GM21381 (cell line): ENCODE data around the gene MCRIP2.
"Not testable (repeated sequence)": the region's sequence is repeated elsewhere in the genome, so short reads cannot be mapped to it uniquely, and the experiment has no call there.

ENCODE experiments used
- ATAC-seq: cut with Tn5 transposase; IDR thresholded peaks from one replicate; pipeline ENCODE4 v1.9.1; 2021; ENCODE audit warnings: mild to moderate bottlenecking, moderate library complexity; ENCODE audit not compliant: unreplicated experiment

The MCRIP2 gene

GRCh38 chr16:679814-680624 lies 38.4 kb downstream of the MCRIP2 start, which contains the start of gene STUB1:
Gene STUB1 (plus strand): TSS chr16:680410. CDS start chr16:680526, 116 bp downstream.
- peak; percentile 41 for ATAC-seq

DNA sequence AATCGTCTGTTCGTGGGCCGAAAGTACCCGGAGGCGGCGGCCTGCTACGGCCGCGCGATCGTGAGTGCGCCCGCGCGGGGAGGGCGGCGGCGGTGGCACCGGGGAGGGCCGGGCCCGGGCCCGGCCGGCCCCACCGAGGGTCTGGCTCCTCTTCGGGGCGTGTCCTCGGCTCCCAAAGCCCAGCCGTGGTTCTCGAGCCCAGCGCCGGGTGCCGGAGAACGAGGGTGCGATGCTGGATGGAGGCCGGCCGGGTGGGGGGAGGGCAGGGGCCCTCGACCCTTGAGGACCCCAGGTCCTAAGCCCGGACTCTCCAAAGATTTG lies 39.0 kb downstream of the MCRIP2 start:
- no peak for ATAC-seq

DNA sequence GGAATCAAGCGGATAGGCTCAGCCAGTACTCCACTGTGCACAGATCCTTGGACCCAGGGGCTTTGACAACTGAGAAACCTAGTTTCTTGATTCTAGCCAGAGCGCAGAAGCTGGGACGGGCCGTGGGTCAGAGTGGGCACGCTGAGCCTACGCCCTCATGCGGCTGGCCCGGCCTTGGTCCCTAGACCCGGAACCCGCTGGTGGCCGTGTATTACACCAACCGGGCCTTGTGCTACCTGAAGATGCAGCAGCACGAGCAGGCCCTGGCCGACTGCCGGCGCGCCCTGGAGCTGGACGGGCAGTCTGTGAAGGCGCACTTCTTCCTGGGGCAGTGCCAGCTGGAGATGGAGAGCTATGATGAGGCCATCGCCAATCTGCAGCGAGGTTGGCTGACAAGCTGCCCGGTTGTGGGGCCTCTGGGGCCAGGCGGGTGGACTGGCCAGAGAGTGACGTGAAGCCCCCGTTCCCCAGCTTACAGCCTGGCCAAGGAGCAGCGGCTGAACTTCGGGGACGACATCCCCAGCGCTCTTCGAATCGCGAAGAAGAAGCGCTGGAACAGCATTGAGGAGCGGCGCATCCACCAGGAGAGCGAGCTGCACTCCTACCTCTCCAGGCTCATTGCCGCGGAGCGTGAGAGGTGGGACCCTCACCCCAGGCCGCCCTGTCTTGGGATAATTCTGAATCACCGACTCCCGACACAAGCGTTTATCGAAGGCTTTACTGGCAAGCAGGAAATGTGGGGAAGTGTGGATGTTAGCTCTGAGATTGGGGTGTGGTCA lies 39.5 kb downstream of the MCRIP2 start:
- no peak for ATAC-seq

DNA sequence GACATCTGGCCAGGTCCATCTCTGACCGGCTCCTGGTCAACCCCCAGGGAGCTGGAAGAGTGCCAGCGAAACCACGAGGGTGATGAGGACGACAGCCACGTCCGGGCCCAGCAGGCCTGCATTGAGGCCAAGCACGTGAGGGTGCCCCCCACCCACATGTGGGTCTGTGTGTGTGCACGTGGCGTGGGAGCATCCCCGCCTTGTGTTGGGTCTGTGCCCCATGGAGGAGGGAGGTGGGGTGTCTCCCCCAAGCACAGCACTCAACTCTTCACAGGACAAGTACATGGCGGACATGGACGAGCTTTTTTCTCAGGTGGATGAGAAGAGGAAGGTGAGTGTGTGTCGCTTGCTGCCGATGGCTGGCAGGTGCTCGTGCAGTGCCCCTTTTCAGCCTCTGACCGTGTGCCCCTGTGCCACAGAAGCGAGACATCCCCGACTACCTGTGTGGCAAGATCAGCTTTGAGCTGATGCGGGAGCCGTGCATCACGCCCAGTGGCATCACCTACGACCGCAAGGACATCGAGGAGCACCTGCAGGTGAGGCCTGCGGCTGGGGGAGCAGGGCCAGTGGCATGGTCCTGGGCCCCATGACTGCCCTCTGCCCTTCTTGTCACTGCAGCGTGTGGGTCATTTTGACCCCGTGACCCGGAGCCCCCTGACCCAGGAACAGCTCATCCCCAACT lies 40.3 kb downstream of the MCRIP2 start:
- ATAC-seq: no peak

DNA sequence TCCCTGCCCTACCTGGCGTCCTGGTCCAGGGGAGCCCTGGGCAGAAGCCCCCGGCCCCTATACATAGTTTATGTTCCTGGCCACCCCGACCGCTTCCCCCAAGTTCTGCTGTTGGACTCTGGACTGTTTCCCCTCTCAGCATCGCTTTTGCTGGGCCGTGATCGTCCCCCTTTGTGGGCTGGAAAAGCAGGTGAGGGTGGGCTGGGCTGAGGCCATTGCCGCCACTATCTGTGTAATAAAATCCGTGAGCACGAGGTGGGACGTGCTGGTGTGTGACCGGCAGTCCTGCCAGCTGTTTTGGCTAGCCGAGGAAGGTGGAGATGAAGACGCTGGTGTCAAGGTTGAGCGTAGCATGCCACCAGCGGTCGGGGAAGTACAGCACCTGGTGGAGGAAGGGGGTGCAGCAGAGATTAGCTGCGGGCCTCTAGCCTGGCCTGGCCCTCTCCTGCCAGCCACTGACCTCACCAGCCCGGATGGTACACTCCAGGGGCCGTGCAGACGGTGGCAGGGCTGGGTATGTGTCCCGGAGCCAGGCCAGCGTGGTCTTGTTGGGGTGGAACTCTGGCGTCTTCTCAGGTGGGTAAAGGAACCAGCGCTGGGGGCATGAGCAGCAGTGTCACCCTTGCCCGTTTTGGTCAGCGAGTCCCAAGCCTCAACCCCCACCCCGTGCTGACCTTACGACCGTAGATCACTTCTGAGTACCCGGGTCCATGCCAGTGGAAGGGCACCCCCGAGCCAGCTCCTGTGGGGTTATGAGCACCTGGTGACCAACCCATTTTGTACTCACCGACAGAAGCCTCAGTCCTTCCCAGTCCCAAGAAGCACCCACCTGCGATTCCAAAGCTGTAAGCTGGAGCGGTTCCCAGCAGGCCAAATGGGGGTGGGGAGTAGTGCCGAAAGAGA lies 41.1 kb downstream of the MCRIP2 start:
- ATAC-seq: no peak

GRCh38 chr16:683396-684070 lies 41.9 kb downstream of the MCRIP2 start:
- no peak for ATAC-seq

- peak; percentile 55 for ATAC-seq
These were observed 42.6 kb downstream of the MCRIP2 start, which contains the start of gene JMJD8 for GRCh38 chr16:684071-684794. Gene JMJD8 (minus strand): TSS chr16:684334. CDS start chr16:684319, 15 bp downstream.

DNA sequence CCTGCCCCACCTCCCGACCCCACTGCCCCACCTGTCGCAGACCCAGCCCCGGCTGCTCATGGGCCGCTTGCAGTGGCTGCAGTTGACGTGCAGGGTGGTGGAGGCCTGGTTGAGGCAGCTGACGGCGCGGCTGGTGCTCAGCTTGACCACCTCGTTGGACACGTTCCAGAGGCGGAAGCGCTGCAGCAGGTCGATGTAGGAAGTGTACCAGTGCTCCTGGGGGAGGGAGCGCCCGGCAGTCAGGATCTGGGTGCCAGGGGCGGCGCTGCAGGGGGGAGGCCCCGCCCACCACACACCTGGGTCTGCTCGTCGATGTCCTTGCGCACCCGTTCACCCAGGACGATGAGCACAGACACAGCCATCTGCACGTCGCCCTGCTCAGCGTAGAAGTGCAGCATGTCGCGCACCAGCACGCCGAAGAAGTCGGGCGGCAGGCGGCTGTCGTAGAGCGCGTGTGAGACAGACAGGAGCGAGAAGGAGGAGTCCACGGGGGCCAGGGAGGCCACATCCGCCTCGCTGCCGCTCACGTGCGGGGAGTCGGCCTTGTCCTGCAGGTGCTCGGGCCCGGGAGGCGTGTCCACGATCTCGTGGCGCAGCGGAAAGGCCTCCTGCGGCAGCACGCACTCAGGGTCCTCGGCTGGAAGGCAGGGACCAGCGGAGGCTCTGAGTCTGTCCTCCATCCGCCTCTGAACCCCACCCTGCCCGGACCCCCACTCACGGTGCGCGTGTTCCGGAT lies 43.5 kb downstream of the MCRIP2 start:
- no peak for ATAC-seq

DNA sequence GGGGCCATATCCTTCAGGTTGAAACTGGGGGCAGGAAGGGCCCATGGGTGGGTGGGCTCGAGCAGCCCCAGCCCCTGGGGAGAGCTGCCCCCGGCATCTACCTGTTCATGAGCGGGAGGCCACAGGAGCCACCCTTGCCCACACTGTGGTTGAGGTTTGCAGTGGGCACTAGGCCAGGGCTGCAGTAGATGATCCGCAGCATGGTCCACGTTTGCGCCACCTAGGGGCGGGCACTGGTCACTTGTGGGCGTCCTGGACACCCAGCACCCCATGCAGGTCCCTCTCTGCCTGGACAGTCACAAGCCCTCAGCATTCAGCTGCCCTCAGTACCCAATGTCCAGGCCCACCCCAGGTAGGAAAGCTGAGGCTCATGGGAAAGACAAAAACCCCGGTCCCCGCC lies 44.3 kb downstream of the MCRIP2 start:
- ATAC-seq: no peak

DNA sequence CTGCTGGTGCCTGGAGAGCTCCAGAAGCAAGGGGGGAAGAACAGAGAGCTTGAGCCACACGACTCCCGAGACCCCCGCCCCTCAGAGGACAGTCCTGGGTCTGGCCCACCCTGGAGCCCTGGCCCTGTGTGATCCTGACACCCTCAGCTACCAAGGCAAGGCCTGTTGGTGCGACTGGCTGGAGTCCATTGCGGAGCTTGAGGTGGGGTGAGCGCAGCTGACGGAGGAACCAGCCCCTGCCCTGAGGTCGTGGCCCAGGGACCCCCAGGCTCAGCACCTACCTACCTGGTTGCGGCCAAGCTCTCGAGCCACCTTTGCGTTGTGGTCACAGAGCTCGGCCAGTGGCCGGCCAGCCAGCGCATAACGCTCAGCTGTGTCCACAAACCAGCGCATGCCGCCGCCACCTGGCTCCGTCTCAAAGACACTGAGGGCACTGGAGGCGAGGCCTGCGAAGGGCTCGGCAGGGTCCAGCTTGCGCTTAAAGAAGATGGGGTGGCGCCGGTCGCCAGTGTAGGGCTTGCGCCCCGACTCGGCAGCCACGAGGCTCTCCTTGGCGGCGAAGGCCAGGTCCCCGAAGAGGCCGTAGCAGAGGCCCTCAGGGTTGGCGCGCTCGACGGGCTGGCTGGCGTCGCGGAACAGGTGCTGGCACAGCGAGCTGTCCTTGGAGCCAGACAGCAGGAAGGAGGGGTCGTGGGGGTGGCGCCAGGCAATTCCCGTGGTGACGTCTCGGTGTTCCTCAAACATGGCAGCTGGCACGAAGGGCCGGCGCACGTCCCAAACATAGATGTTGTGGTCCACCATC lies 45.0 kb downstream of the MCRIP2 start:
- no peak for ATAC-seq

DNA sequence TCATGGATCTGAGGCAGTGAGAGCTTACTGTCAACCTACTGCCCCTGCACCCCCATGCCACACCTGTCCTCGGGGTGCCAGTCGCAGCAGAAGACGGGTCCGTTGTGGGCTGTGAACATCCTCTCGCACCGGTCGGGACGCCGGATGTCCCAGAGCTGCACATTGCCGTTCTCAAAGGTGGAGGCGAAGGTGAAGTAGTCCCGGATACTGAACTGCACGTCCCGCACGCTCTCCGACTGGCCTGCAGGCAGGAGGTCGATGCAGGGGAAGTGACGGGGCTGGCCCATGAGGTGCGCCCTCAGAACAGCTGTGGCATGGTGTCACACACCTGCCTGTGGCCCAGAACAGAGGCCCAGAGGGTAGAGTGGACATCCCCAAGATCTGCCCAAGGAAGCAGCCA lies 45.9 kb downstream of the MCRIP2 start:
- no peak for ATAC-seq

DNA sequence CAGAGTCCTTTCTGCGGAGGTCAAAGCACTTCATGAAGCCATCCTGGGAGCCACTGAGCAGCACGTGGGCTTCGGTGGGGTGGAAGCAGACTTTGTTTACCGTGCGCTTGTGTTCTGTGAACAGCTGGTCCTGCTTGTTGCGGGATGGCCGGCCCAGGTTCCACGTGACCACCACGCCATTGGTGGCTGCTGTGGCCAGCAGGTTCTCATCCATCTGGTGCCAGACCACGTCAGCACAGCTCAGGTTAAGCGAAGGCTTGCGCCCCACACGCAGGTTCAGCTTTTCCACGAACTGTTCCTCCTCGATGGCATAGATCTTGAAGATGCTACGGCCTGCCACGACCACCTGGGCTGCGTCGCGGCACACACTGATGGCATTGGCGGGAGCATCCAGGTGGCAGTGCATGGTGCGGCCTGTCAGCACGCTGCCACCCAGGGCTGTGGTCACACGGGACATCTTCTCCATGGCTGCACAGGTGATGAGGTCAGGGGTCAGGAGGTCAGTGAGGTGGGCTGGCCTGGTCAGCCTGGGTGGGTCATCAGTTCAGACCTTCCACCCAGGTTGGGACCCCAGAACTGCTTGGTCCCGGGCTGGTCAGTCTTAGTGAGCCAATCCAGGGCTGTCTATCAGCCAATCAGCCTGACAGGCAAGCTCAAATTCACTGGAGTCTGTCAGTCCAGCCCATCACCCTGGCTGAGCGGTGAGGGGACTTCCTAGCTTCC lies 47.7 kb downstream of the MCRIP2 start:
- ATAC-seq: no peak

DNA sequence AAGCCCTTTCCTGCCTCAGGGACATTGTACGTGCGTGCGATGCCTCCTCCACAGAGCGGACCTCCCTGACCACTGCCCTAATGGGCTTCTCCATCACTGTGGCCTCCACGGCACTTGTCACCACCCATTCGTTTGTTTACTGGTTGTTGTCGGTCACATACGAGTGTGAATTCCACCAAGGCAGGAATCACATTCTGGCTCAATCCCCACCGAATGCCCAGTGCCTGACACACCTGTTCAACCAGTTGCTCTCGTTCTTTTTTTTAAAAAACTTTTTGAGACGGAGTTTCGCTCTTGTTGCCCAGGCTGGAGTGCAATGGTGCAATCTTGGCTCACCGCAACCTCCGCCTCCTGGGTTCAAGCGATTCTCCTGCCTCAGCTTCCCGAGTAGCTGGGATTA lies 49.6 kb downstream of the MCRIP2 start:
- not testable (repeated sequence) for ATAC-seq

DNA sequence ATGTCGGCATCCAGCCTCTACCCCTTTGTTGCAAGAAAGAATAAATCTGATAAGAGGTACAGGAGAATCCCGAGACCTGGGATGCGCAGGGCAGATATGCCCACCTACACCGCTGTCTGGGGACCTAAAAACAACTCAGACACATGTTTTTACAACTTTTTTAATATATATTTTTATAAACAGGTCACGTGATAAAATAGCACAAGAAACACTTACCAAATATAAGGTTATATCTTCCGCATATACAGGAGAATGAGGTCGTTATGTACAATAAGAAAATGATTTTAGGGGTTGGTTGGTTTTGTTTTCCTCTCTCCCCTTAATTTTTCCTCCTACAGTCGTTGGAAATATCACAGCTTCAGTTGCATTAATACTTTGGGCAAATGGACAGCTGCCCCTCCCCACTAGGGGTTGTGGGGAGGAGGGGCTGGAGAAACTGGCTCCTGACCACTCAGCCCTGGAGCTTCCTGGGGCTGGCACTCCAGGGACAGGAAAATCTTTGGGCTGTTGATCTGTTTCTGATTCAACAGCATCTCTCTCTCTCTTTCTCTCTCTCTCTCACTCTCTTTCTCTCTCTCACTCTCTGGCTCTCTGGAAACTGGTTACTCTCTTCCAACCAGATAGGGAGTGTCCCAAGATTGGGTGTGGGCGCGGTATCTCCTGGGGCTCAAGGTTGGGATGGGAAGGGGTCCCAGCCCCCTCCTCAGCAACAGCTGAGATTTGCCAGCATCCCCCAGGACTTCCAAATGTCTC lies 50.9 kb downstream of the MCRIP2 start:
- no peak for ATAC-seq

- ATAC-seq: no peak
These were observed 51.7 kb downstream of the MCRIP2 start for GRCh38 chr16:693364-693763.

DNA sequence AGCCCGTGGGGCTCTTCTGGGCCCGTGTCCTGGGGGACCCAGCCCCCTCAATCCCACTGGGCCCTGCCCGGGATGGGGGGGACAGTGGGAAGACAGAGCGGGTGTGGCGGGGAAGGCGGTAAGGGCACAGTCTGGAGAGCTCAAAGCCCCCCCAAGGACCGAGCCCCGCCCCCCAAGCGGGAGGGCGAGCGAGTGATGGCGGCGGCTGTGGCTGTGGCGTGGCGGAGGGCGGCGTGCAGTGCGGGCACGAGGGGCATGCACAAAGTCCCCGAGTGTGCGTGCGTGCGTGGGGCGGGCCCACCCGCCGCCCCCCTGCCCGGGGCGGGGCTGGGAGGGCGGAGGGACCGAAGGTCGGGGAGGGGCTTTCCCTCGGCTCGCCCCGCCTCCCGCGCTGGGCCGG lies 52.1 kb downstream of the MCRIP2 start:
- no peak for ATAC-seq
